T-helper 9 cell (primary cell): ENCODE results near the gene AP5S1.
A peak's percentile ranks its signal among the peaks of the same experiment; 100 is the strongest.
"Not testable (repeated sequence)": the region's sequence is repeated elsewhere in the genome, so short reads cannot be mapped to it uniquely, and the experiment has no call there.

ENCODE experiments used
- DNase-seq: peaks from one replicate; pipeline ENCODE4 v3.0.0-alpha.2; 2020

Gene AP5S1

GRCh38 chr20:3794168-3794567, 26.2 kb upstream of the AP5S1 start:
- DNase-seq, result not testable (repeated sequence)

DNA sequence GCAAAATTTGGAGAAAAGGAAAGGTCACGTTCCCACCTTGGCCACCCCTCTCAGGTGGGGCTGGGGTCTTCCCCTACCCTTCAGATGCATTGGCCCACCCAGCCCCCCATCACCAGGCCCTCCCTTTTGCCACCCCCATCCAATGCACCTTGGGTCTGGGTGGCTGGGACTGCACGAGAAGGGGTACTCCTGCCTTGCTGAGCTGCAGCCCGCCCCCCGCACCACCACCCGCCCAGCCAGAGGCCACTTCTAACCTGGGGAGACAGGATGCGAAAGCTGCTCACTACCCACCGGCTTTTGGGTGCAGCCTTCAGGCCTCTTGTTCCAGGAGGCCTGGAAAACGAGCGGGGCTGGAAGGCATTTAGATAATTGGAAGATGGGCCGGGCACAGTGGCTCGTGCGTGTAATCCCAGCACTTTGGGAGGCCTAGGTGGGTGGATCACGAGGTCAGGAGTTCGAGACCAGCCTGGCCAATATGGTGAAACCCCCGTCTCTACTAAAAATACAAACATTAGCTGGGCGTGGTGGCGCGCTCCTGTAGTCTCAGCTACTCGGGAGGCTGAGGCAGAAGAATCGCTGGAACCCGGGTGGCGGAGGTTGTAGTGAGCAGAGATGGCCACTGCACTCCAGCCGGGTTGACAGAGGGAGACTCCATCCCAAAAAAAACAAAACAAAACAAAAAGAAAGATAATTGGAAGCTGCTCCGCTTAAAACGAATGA, 25.5 kb upstream of the AP5S1 start:
- DNase-seq, result no peak

GRCh38 chr20:3795511-3796468, 24.6 kb upstream of the AP5S1 start, which contains the start of gene CDC25B:
Gene CDC25B (plus strand): TSS chr20:3796310. CDS start chr20:3796532, 222 bp downstream.
- peak; percentile 85 for DNase-seq

DNA sequence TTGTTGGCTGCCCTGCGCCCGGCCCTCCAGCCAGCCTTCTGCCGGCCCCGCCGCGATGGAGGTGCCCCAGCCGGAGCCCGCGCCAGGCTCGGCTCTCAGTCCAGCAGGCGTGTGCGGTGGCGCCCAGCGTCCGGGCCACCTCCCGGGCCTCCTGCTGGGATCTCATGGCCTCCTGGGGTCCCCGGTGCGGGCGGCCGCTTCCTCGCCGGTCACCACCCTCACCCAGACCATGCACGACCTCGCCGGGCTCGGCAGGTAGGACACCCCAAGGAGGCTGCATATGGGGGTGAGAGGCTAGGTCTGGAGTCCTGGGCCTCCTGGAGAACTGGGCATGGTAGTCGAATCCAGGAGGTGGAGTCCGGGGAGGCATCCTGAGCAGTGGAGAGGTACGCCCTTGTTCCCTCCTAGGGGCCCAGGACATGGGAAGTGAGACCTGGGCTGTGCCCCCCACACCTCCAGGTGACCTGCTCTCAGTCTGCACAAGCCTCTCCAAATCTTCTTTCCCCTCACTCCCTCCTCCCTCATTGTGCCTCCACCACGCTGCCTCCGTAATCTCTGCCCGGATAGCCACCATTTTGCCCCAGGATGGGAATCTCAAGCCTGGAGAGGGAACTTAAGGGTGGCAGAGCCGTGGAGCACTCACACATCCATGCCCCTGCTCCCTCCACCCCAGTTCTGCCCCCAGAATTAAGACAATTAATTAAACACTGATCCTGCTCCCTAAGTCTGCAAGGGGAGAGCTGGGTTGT, 23.7 kb upstream of the AP5S1 start:
- DNase-seq, result no peak

DNA sequence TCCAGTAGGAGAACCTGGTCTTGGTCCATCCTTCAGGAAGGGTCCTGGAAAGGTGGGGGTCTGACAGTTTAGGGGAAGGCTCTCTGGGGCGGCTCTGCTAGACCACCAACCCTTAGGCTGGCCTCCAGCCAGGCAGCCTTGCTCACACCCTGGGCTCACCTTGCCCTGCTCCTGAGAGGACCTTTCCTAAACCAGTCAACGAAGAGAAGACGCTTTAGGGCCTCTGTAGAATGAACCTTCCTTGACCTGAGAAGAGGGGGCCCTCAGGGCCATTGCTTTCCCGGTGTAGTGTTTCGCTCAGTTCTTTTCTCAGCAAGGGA, 23.2 kb upstream of the AP5S1 start:
- DNase-seq, result no peak

DNA sequence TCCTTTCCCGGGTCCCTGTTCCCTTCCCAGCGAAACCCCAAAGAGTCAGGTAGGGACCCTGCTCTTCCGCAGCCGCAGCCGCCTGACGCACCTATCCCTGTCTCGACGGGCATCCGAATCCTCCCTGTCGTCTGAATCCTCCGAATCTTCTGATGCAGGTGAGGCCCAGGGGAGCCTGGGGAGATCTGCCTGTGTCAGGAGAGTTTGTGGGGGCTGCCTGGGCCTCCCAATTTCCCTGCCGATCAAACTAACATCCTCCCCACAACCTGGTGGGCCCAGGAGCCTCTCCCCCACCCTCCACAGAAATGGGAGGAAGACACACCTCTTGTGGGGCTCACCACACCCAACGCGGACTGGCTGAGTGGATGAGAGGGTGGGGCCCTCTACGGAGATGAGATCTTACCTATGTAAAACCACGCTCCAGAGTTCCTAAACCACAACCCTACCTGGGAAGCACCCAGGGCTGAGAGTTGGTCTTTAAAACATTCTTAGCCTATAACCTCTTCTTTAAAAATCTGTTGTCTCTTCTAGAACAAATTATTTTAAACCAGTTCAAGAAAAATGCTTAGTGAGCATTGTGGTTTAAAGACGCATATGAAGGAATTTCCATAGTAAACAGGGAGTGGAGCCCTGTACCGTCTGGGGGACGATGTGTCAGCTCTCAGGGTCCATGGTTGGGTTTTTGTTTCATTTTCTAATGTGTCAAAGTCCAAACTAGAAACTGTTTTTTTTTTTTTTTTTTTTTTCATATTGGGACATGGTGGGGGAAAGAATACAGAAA, 22.6 kb upstream of the AP5S1 start:
- no peak for DNase-seq

DNA sequence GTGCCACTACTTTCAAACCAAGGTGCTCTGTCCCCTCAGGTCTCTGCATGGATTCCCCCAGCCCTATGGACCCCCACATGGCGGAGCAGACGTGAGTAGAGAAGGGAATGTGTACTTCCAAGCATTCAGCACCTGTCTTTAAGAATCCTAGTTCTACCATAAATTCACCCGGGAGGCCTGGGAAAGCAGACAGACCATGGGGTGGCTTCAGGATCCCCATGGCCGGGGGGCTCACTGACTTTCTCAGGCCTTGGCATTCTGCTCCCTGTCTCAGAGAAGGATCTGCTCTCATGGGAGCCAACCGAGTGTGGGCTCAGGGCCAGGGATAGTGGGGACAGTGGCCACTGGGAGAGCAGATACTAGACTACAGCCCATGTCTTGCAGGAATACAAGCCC, 22.0 kb upstream of the AP5S1 start:
- DNase-seq, result no peak

- DNase-seq, result no peak
These were observed 21.5 kb upstream of the AP5S1 start for GRCh38 chr20:3798908-3799248.

DNA sequence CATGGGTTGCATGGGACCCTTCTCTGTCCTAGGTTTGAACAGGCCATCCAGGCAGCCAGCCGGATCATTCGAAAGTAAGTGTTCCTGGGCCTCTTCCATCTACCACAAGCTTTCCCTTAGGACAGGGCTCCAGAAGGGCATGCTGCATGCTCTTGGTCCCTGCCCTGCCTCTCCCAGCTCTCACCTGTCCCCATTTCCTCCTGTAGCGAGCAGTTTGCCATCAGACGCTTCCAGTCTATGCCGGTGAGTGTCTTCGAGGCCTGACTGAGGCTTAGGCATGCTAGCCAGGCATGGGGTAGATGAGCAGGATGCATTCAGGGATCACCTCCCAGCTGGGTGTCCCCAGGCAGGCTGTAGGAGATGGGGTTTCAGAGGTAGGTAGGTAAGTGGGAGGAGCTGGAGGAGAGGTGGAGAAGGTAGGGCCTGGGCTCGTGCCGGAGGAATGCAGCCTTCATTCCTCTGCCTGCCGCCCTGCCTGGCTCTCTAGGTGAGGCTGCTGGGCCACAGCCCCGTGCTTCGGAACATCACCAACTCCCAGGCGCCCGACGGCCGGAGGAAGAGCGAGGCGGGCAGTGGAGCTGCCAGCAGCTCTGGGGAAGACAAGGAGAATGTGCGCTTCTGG, 20.0 kb upstream of the AP5S1 start:
- no peak for DNase-seq

DNA sequence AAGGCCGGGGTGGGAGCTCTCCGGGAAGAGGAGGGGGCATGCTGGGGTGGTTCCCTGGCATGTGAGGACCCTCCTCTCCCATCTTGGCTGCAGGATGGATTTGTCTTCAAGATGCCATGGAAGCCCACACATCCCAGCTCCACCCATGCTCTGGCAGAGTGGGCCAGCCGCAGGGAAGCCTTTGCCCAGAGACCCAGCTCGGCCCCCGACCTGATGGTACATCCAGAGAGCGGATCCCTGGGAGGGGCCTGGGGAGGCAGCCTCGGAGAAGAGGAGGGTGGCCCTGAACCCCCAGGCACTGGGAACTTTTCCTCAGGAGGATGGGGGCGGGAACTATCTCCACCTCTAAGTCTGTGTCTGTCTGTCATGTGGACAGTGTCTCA, 19.5 kb upstream of the AP5S1 start:
- no peak for DNase-seq

- DNase-seq, result no peak
These were observed 19.0 kb upstream of the AP5S1 start for GRCh38 chr20:3801299-3801698.

- no peak for DNase-seq
These were observed 18.5 kb upstream of the AP5S1 start for GRCh38 chr20:3801846-3802245.

- no peak for DNase-seq
These were observed 17.7 kb upstream of the AP5S1 start for GRCh38 chr20:3802524-3803239.

DNA sequence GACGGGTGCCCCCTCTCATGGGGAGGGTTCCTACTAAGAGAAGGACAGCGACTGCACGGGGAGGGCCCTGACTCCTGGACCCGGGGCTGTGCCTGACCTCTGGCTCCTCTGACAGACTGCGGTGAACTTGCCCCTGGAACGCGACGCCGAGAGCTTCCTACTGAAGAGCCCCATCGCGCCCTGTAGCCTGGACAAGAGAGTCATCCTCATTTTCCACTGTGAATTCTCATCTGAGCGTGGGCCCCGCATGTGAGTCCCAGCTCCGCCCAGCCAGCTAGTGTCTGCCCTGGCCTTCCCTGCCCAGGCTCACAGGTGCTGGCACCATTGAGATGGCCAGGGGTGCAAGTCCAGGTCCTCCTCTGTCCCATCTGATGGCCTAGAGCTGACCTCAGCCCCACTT, 17.1 kb upstream of the AP5S1 start:
- DNase-seq, result no peak

DNA sequence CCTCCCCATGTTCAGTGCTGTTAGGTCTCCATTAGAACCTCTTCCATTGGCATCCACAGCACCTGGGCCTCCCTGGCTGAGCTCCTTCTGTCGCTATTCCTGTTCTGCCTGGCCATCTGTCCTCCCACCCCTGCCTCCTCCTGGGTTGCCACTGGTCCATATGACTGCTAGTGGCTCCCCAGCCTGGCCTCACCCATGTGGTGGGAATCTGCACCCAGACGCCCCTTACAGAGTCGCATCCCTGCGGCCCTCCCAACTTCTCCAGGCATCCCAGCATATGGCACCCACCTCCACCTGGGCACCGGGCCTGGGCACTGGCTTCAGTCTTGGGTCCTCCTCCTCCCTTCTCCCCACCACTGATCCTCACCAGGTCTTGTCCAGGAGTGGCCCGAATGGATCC, 16.5 kb upstream of the AP5S1 start:
- no peak for DNase-seq

DNA sequence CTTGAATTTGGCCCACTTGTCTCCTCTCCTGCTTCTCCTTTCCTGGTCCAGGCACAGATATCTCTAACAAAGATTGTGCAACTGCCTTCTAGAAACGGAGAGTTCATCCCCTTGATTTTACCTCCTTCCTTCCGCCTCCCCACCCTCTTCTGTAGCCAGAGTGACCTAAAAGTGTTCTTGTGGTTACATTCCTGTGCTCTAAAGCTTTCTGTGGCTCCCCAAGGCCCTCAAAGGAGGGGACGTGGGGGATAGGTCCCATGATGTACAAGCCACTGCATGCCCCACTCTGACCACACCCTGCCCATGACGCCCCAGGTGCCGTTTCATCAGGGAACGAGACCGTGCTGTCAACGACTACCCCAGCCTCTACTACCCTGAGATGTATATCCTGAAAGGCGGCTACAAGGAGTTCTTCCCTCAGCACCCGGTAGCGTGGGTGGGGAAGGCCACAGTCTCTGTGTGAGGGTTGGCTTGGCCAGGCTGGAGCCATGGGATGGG, 16.0 kb upstream of the AP5S1 start:
- DNase-seq, result no peak

GRCh38 chr20:3804781-3805180, 15.6 kb upstream of the AP5S1 start:
- DNase-seq, result no peak

DNA sequence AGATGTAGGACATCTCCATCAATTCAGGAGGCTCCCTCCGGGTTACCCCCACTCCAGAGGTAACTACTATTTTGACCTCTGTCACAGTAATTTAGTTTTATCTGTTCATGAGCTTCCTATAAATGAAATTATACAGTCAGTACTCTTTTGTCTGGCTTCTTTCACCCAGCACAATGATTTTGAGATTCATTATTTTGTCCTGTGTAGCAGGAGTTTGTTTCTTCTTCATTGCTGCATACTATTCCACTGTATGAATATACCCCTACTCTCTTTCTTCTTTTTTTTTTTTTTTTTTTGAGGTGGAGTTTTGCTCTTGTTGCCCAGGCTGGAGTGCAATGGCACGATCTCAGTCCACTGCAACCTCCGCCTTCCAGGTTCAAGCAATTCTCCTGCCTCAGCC, 11.8 kb upstream of the AP5S1 start:
- no peak for DNase-seq

DNA sequence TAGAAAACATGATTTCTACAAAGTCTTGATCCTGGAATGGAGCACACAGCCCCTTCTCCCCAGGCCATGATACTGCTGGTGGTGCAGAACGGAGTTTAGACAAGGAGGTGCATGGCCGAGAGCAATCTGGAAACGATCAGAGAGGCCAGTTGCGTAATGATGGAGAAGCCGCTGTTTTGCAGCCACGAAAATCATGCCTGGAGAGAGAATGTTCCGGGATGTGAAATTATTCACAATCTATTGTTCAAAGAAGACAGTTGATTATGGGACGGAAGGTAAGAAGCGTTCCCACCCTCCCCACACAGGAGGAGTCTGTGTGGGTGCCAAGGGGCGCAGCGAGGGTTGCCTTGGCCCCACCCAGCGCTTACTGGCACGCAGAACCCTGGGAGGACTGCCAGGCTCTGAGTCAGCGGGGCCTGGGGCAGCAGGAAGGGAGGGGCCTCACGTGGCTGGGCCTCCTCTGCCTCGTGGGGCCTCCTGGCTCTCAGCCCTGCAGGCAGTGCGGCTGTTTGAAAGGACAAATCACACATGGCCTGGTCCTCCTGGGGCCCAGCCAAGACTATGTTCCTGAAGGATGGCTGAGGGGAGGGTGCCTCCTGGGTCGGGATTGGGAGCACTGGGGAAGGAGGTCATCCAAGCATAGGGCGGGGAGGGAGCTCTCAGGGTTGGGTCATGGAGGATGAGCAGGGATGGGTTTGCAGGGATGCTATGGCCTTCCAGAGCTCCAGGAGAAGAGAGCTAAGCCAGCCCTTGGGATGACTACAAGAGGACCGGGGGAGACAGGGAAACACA, 8.7 kb upstream of the AP5S1 start:
- DNase-seq, result peak; percentile 87

- DNase-seq, result no peak
These were observed 8.1 kb upstream of the AP5S1 start for GRCh38 chr20:3812259-3812681.
